CD4-positive, CD25-positive, alpha-beta regulatory T cell (primary cell): ENCODE data around the gene ZNF302. TPM values are rescaled to one million over a fixed set of nuclear protein-coding genes. Genes with fewer than 3 reads are reported as not detected.
"Not testable (repeated sequence)": the region's sequence is repeated elsewhere in the genome, so short reads cannot be mapped to it uniquely, and the experiment has no call there.

ENCODE experiments used
- ATAC-seq, 2 donors: fragments of 150-1000 bp; cut with Tn5 transposase; one replicate each; pipeline ENCODE4 v1.10.0; 2021; ENCODE audit warnings: low read depth in 2 of 2, moderate number of reproducible peaks in 2 of 2, moderate library complexity in 1 of 2
- DNase-seq, 3 donors: peaks; one replicate each; pipeline versions ENCODE4 v3.0.0 to v3.0.0-alpha.2; 2012 to 2022; ENCODE audit warnings: mixed read lengths in 1 of 3
- H3K27ac ChIP-seq: one replicate; pipeline ENCODE4 v1.7.0; 2013; ENCODE audit warnings: mild to moderate bottlenecking, low read length; ENCODE audit not compliant: insufficient read depth, poor library complexity, severe bottlenecking
- H3K27me3 ChIP-seq: one replicate; pipeline ENCODE4 v1.7.0; 2013; ENCODE audit warnings: low read length; ENCODE audit not compliant: control insufficient read depth, insufficient read depth
- H3K36me3 ChIP-seq: one replicate; pipeline ENCODE4 v1.7.0; 2013; ENCODE audit warnings: mild to moderate bottlenecking, low read length, moderate library complexity; ENCODE audit not compliant: control insufficient read depth, insufficient read depth
- H3K4me1 ChIP-seq: 2 replicates; pipeline ENCODE4 v1.7.0; 2013; ENCODE audit warnings: mild to moderate bottlenecking, low read length; ENCODE audit not compliant: insufficient read depth, control insufficient read depth, poor library complexity, severe bottlenecking
- H3K4me3 ChIP-seq: one replicate; pipeline ENCODE4 v1.7.0; 2013; ENCODE audit warnings: low read depth, mild to moderate bottlenecking, low read length, moderate library complexity
- H3K9me3 ChIP-seq, 2 experiments: 1 replicate in 1 of 2; 2 replicates in 1 of 2; pipeline ENCODE4 v1.7.0; 2013; ENCODE audit warnings: low read length in 2 of 2, mild to moderate bottlenecking in 1 of 2, moderate library complexity in 1 of 2; ENCODE audit not compliant: control insufficient read depth in 2 of 2
- H3K27ac Mint-ChIP-seq, 3 donors: one replicate each; pipeline ENCODE4 v1.8.0; 2020 to 2022; ENCODE audit warnings: mild to moderate bottlenecking in 3 of 3, mixed read lengths in 3 of 3, moderate library complexity in 2 of 3
- H3K27me3 Mint-ChIP-seq: one replicate; pipeline ENCODE4 v1.8.0; 2022; ENCODE audit warnings: mild to moderate bottlenecking, mixed read lengths
- H3K36me3 Mint-ChIP-seq: one replicate; pipeline ENCODE4 v1.8.0; 2020; ENCODE audit warnings: mixed read lengths
- H3K4me1 Mint-ChIP-seq, 4 donors: one replicate each; pipeline ENCODE4 v1.8.0; 2020 to 2022; ENCODE audit warnings: mixed read lengths in 4 of 4, mild to moderate bottlenecking in 1 of 4
- H3K4me3 Mint-ChIP-seq, 4 donors: one replicate each; pipeline ENCODE4 v1.8.0; 2020 to 2022; ENCODE audit warnings: mild to moderate bottlenecking in 4 of 4, mixed read lengths in 4 of 4, moderate library complexity in 3 of 4
- H3K9me3 Mint-ChIP-seq, 7 donors: one replicate each; pipeline ENCODE4 v1.8.0; 2020 to 2022; ENCODE audit warnings: mixed read lengths in 7 of 7, mild to moderate bottlenecking in 3 of 7, moderate library complexity in 2 of 7
- polyA plus RNA-seq, 4 donors: library from polyadenylated mRNA; unstranded; fragments of 300-500 nt; fragmentation: Illumina TruSeq; gene quantifications; one replicate each; pipeline ENCODE4 v1.2.3, GENCODE V29; 2021
- total RNA-seq: library from RNA; stranded (reverse); gene quantifications from one replicate; pipeline ENCODE4 v1.2.3, GENCODE V29; 2022

ZNF302 gene
- total and polyA plus RNA-seq, 5 donors from 2014 or later, result 13.9 to 24.3 (median 14.6) TPM

GRCh38 chr19:34651747-34652146, 25.7 kb upstream of the ZNF302 start:
- Histone ChIP-seq H3K36me3 (no peaks in the 10 kb centered on the region), H3K9me3 (peaks cover 0 to 4% of the 10 kb centered on the region in 2 experiments), H3K4me3 (no peak overlapping the region), H3K27me3 (no peaks in the 10 kb centered on the region), H3K27ac (no peak overlapping the region), H3K4me1 (no peaks in the 10 kb centered on the region)
- H3K36me3 Mint-ChIP-seq, result no peaks in the 10 kb centered on the region
- DNase-seq, result no peak
- H3K9me3 Mint-ChIP-seq, result peaks cover 0 to 9% (median 4%) of the 10 kb centered on the region in 7 donors
- H3K27ac Mint-ChIP-seq, result no peak overlapping the region
- ATAC-seq, result no peak
- peaks cover 0 to 2% (median 0%) of the 10 kb centered on the region in 4 donors for H3K4me1 Mint-ChIP-seq
- no peak overlapping the region for H3K4me3 Mint-ChIP-seq
- peaks cover 11% of the 10 kb centered on the region for H3K27me3 Mint-ChIP-seq

- Mint-ChIP-seq H3K4me3 (no peak overlapping the region), H3K27ac (no peak overlapping the region), H3K9me3 (peaks cover 2 to 9% (median 5%) of the 10 kb centered on the region in 7 donors), H3K4me1 (peaks cover 0 to 2% (median 0%) of the 10 kb centered on the region in 4 donors), H3K27me3 (peaks cover 9% of the 10 kb centered on the region), H3K36me3 (peaks cover 3% of the 10 kb centered on the region)
- no peak overlapping the region for H3K27ac ChIP-seq
- no peak for DNase-seq
- H3K27me3 ChIP-seq, result no peaks in the 10 kb centered on the region
- no peak for ATAC-seq
- no peaks in the 10 kb centered on the region for H3K4me1 ChIP-seq
- H3K4me3 ChIP-seq, result no peak overlapping the region
- H3K36me3 ChIP-seq, result no peaks in the 10 kb centered on the region
- H3K9me3 ChIP-seq, result peaks cover 0 to 4% of the 10 kb centered on the region in 2 experiments
Measured at GRCh38 chr19:34654796-34655195, 22.7 kb upstream of the ZNF302 start.

- H3K27ac ChIP-seq, result no peak overlapping the region
- no peak overlapping the region for H3K4me3 Mint-ChIP-seq
- H3K9me3 ChIP-seq, result peaks cover 0 to 4% of the 10 kb centered on the region in 2 experiments
- no peak for ATAC-seq
- peaks cover 2 to 9% (median 5%) of the 10 kb centered on the region in 7 donors for H3K9me3 Mint-ChIP-seq
- DNase-seq, result no peak
- peaks cover 14% of the 10 kb centered on the region for H3K27me3 Mint-ChIP-seq
- no peaks in the 10 kb centered on the region for H3K36me3 ChIP-seq
- no peaks in the 10 kb centered on the region for H3K27me3 ChIP-seq
- no peaks in the 10 kb centered on the region for H3K4me1 ChIP-seq
- peaks cover 3% of the 10 kb centered on the region for H3K36me3 Mint-ChIP-seq
- no peak overlapping the region for H3K27ac Mint-ChIP-seq
- H3K4me3 ChIP-seq, result no peak overlapping the region
- H3K4me1 Mint-ChIP-seq, result peaks cover 0 to 2% (median 0%) of the 10 kb centered on the region in 4 donors
Measured at GRCh38 chr19:34655651-34656050, 21.8 kb upstream of the ZNF302 start.

GRCh38 chr19:34661357-34661756, 16.1 kb upstream of the ZNF302 start:
- Histone ChIP-seq H3K27ac (no peak overlapping the region), H3K4me1 (peaks cover 5% of the 10 kb centered on the region), H3K9me3 (peaks cover 0 to 2% of the 10 kb centered on the region in 2 experiments), H3K4me3 (no peak overlapping the region), H3K27me3 (no peaks in the 10 kb centered on the region), H3K36me3 (no peaks in the 10 kb centered on the region)
- Mint-ChIP-seq H3K9me3 (peaks cover 0 to 4% (median 1%) of the 10 kb centered on the region in 7 donors), H3K4me1 (peaks cover 9 to 16% (median 11%) of the 10 kb centered on the region in 4 donors), H3K36me3 (peaks cover 3% of the 10 kb centered on the region), H3K27ac (no peak overlapping the region), H3K4me3 (no peak overlapping the region), H3K27me3 (peaks cover 15% of the 10 kb centered on the region)
- DNase-seq (no peak), ATAC-seq (no peak)

GRCh38 chr19:34662919-34663318, 14.6 kb upstream of the ZNF302 start:
- Histone ChIP-seq H3K27ac (no peak overlapping the region), H3K4me3 (no peak overlapping the region), H3K36me3 (no peaks in the 10 kb centered on the region), H3K4me1 (peaks cover 12% of the 10 kb centered on the region), H3K9me3 (no peaks in the 10 kb centered on the region), H3K27me3 (no peaks in the 10 kb centered on the region)
- Mint-ChIP-seq H3K36me3 (peaks cover 1% of the 10 kb centered on the region), H3K27ac (peak overlapping the region; percentile 1 to 24 (median 6)), H3K9me3 (peaks cover 0 to 2% (median 1%) of the 10 kb centered on the region in 7 donors), H3K4me1 (peaks cover 9 to 25% (median 18%) of the 10 kb centered on the region in 4 donors), H3K4me3 (no peak overlapping the region), H3K27me3 (peaks cover 15% of the 10 kb centered on the region)
- DNase-seq (peak in 2 of 3 donors; percentile 57 to 68), ATAC-seq (peak; percentile 92 to 96)

- Mint-ChIP-seq H3K27me3 (peaks cover 9% of the 10 kb centered on the region), H3K27ac (no peak overlapping the region)
Measured at GRCh38 chr19:34664168-34664567, 13.3 kb upstream of the ZNF302 start.

GRCh38 chr19:34664870-34665269, 12.6 kb upstream of the ZNF302 start:
- H3K4me3 Mint-ChIP-seq, result no peak overlapping the region
- Histone ChIP-seq H3K4me3 (no peak overlapping the region), H3K27ac (no peak overlapping the region), H3K36me3 (no peaks in the 10 kb centered on the region), H3K27me3 (no peaks in the 10 kb centered on the region), H3K9me3 (no peaks in the 10 kb centered on the region), H3K4me1 (peaks cover 12% of the 10 kb centered on the region)
- ATAC-seq (no peak), DNase-seq (no peak)
- peaks cover 9% of the 10 kb centered on the region for H3K27me3 Mint-ChIP-seq
- no peak overlapping the region for H3K27ac Mint-ChIP-seq
- no peaks in the 10 kb centered on the region for H3K36me3 Mint-ChIP-seq
- H3K9me3 Mint-ChIP-seq, result peaks cover 0 to 2% (median 0%) of the 10 kb centered on the region in 7 donors
- peaks cover 9 to 25% (median 18%) of the 10 kb centered on the region in 4 donors for H3K4me1 Mint-ChIP-seq

More at GRCh38 chr19:34664168-34664567, 13.3 kb upstream of the ZNF302 start:
- H3K4me1 Mint-ChIP-seq, result peaks cover 9 to 25% (median 18%) of the 10 kb centered on the region in 4 donors
- DNase-seq, result no peak
- H3K27ac ChIP-seq, result no peak overlapping the region
- no peaks in the 10 kb centered on the region for H3K27me3 ChIP-seq
- no peak for ATAC-seq
- H3K36me3 Mint-ChIP-seq, result no peaks in the 10 kb centered on the region
- peaks cover 12% of the 10 kb centered on the region for H3K4me1 ChIP-seq
- H3K9me3 ChIP-seq, result no peaks in the 10 kb centered on the region
- no peak overlapping the region for H3K4me3 ChIP-seq
- H3K4me3 Mint-ChIP-seq, result no peak overlapping the region
- H3K9me3 Mint-ChIP-seq, result peaks cover 0 to 2% (median 0%) of the 10 kb centered on the region in 7 donors
- H3K36me3 ChIP-seq, result no peaks in the 10 kb centered on the region

GRCh38 chr19:34665275-34665674, 12.2 kb upstream of the ZNF302 start:
- H3K27me3 Mint-ChIP-seq, H3K9me3 Mint-ChIP-seq, H3K36me3 Mint-ChIP-seq, H3K27ac ChIP-seq, H3K9me3 ChIP-seq, H3K4me3 ChIP-seq, DNase-seq, H3K27ac Mint-ChIP-seq, ATAC-seq, H3K27me3 ChIP-seq, H3K36me3 ChIP-seq, H3K4me3 Mint-ChIP-seq: not testable (repeated sequence)
- peaks cover 9 to 25% (median 18%) of the 10 kb centered on the region in 4 donors for H3K4me1 Mint-ChIP-seq
- H3K4me1 ChIP-seq, result peaks cover 12% of the 10 kb centered on the region
